Heart left ventricle (tissue), 16 donors: ENCODE measurements around the gene KCNJ1. TPM values are rescaled to one million over a fixed set of nuclear protein-coding genes. Genes with fewer than 3 reads are reported as not detected.

ENCODE experiments used
- ATAC-seq, 4 donors: fragments of 200-7000 bp; cut with Tn5 transposase; one replicate each; pipeline ENCODE4 v1.9.1; 2020 to 2022; ENCODE audit warnings: moderate library complexity in 4 of 4, mild to moderate bottlenecking in 3 of 4, moderate number of reproducible peaks in 1 of 4
- DNase-seq, 5 donors: peaks; one replicate each; pipeline ENCODE4 v3.0.0-alpha.2; 2020
- H3K27ac ChIP-seq, 12 donors: fragments of 200-600 bp; sonication (generic) in 4 of 12; one replicate each; pipeline versions ENCODE4 v1.5.0 to v1.8.0; 2016 to 2022; ENCODE audit warnings: mild to moderate bottlenecking in 2 of 12
- H3K27me3 ChIP-seq, 9 donors: fragments of 200-600 bp; sonication (generic) in 2 of 9; one replicate each; pipeline versions ENCODE4 v1.5.1 to v1.8.0; 2016 to 2022; ENCODE audit warnings: mild to moderate bottlenecking in 3 of 9
- H3K36me3 ChIP-seq, 9 donors: fragments of 200-600 bp; sonication (generic) in 2 of 9; one replicate each; pipeline versions ENCODE4 v1.5.0 to v1.8.0; 2018 to 2022; ENCODE audit warnings: mild to moderate bottlenecking in 2 of 9
- H3K4me1 ChIP-seq, 12 donors: fragments of 200-600 bp; sonication (generic) in 4 of 12; one replicate each; pipeline versions ENCODE4 v1.5.0 to v1.8.0; 2016 to 2022; ENCODE audit warnings: mild to moderate bottlenecking in 3 of 12
- H3K4me3 ChIP-seq, 12 donors: fragments of 200-600 bp; sonication (generic) in 4 of 12; one replicate each; pipeline versions ENCODE4 v1.5.0 to v1.8.0; 2017 to 2022; ENCODE audit warnings: mild to moderate bottlenecking in 9 of 12, moderate library complexity in 4 of 12
- H3K9me3 ChIP-seq, 12 donors: fragments of 200-600 bp; sonication (generic) in 4 of 12; one replicate each; pipeline versions ENCODE4 v1.5.0 to v1.8.0; 2016 to 2022; ENCODE audit warnings: mild to moderate bottlenecking in 1 of 12
- POLR2A ChIP-seq, 2 donors: fragments of 450-650 bp; IDR thresholded peaks; one replicate each; pipeline ENCODE4 v1.6.1; 2017; ENCODE audit warnings: antibody characterized with exemption in 2 of 2, mild to moderate bottlenecking in 2 of 2, moderate library complexity in 2 of 2
- WGBS, 4 donors: extraction: QIAGEN DNeasy Blood & Tissue Kit in 2 of 4; methylation state at CpG; one replicate each; pipeline versions ENCODE4 v1.1.5 to v1.1.7; 2013 to 2018; 5-methylcytosine and 5-hydroxymethylcytosine counted together
- intact Hi-C, 10 donors: fragments of 100-400 bp; cut with DNase I; formaldehyde crosslinking; loops; one replicate each; pipeline versions ENCODE4 v1.11.1 to v1.14.2; 2022
- polyA plus RNA-seq, 2 donors: library from polyadenylated mRNA; stranded (reverse); fragments of 200-250 nt; gene quantifications; one replicate each; pipeline ENCODE4 v1.2.3, GENCODE V29; 2013
- total RNA-seq, 9 donors: library from RNA; depleted of rRNA in 2 of 9; stranded (reverse); fragments of >200 nt in 2 of 9; fragmentation: NEBNext Ultra II Directional in 3 of 9; extraction: Animal tissue kit (Norgen Biotek cat#: 25700) in 3 of 9; gene quantifications; one replicate each; pipeline versions ENCODE4 v1.1.0 to v1.2.4, GENCODE V29; 2016 to 2023
- TF ChIP-seq, protein P1 (sequence below), 12 donors: fragments of 200-600 bp; sonication (generic) in 4 of 12; IDR thresholded peaks; one replicate each; pipeline versions ENCODE4 v1.5.0 to v1.8.0; 2018 to 2022; ENCODE audit warnings: antibody characterized with exemption in 12 of 12, mild to moderate bottlenecking in 5 of 12
- donor health status: ischemic (EF 13 %, LVEDD 7.1; RV severe dilation, severe dysfunction).
- donor health status: healthy with polysubstance abuse.
- donor health status: DM: no; HTN: yes; CAD: no.
- donor health status: DM: no; HTN: no; CAD: no.
- donor health status: ischemic (EF 25% LVEDD 6.9; RV normal size, moderate dysfunction).
- donor health status: ischemic (EF 25% LVEDD 5.7; RV mildly dilated, moderate dysfunction).
- donor health status: healthy.
- donor health status: DM: yes; HTN: yes; CAD: no.
- donor health status: ischemic (EF 35%, LVEDD 5.7; RV mildly dilated, moderate dysfunction).
- donor health status: nonischemic (EF 11% LVEDD 7.7; RV severe dilation, severe dysfunction).
- donor health status: DM: yes; HTN: yes; CAD: no.
- donor health status: PGD.
- donor health status: ischemic (EF 29% LVEDD 5.4; RV normal size, mild dysfunction).
- donor health status: nonischemic (EF 23%, LVEDD 6.1; RV moderate dilation, normal function).

Gene KCNJ1
- total and polyA plus RNA-seq, 11 donors, result 0.08 to 0.50 (median 0.23) TPM; not detected in 6

DNA sequence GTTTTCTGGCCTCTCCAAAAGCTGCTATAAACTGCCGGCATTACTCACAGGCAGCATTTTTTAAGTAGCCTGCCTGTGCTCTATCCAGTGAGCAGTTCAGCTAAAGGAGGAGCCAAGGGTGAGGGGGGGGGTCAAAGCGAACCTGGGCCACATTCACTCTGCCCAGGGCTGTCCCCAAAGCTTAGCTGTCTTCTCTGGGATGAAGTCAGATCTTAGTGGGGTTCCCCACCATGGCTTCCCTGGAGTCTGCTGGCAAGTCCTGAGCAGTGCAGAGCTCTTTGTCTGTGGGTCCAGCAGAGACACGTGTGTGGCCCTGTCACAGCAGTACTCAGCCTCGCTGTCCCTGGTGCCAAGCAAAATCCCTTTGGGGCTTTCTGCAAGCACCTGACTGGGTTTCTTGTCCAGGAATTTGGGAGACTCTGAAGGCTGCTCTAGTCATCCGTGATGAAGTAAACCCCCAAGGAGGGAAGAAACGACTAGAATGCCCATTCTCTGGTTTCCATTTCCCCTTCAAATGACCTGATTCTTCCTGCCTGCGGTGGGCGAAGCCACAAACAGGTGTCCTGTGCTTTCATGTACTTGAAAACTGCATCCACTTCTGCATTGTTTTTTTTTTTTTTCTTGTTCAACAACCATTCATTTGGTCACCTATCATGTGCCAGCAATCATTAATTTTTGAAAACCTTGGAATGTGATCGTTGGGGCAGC is 26.6 kb upstream of the KCNJ1 start:
- ATAC-seq (peak; percentile 24 to 63 (median 39)), DNase-seq (peak in 2 of 5 donors; percentile 53 to 58)
- no peak for TF ChIP-seq POLR2A (IDR thresholded peaks at IDR 0.05)
- TF ChIP-seq, protein P1, sequence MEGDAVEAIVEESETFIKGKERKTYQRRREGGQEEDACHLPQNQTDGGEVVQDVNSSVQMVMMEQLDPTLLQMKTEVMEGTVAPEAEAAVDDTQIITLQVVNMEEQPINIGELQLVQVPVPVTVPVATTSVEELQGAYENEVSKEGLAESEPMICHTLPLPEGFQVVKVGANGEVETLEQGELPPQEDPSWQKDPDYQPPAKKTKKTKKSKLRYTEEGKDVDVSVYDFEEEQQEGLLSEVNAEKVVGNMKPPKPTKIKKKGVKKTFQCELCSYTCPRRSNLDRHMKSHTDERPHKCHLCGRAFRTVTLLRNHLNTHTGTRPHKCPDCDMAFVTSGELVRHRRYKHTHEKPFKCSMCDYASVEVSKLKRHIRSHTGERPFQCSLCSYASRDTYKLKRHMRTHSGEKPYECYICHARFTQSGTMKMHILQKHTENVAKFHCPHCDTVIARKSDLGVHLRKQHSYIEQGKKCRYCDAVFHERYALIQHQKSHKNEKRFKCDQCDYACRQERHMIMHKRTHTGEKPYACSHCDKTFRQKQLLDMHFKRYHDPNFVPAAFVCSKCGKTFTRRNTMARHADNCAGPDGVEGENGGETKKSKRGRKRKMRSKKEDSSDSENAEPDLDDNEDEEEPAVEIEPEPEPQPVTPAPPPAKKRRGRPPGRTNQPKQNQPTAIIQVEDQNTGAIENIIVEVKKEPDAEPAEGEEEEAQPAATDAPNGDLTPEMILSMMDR (IDR thresholded peaks at IDR 0.05), result no peak
- peaks cover 0 to 27% (median 4%) of the 10 kb centered on the region in 9 donors for H3K27me3 ChIP-seq
- H3K27ac ChIP-seq, result peak overlapping the region; percentile 23 to 86 (median 74)
- no peaks in the 10 kb centered on the region for H3K36me3 ChIP-seq
- no peak overlapping the region for H3K4me3 ChIP-seq
- intact Hi-C loops, result no loop called here
- no peaks in the 10 kb centered on the region for H3K9me3 ChIP-seq
- WGBS, 4 donors, result 44 to 62% (median 52%) methylated on average over 8 to 9 of the region's 9 CpGs
- peaks cover 0 to 73% (median 37%) of the 10 kb centered on the region in 12 donors for H3K4me1 ChIP-seq

DNA sequence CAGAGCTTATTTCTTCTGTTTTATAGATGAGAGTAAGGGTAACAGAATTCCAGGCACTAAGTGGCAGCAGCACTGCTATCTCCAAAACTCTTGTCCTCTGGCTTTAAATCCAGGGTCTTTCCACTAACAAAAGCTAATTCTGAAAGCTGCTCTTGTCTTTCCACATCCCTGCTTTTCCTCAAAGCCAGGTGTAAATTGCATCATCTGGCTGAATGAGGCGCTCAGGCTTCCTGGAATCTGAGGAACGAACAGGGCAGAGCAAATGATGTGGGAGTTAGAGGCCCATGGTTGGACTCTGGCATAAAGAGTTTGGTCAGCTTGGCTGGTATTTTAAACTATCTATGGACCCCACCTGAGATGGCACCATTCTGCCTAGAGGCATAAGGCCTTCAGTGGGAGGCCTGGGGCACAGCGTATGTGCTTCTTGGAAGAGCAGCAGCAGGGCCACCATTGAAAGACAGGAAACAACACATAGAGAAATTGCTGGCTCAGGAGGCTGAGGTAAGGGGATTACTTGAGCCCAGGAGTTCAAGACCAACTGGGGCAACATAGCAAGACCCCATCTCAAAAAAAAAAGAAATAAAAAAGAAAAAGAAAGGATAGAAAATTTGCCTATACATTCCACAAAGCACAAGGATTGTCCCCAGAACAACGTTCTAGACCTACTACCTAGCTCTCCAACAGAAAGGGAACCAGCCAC is 25.9 kb upstream of the KCNJ1 start:
- DNase-seq (no peak), ATAC-seq (no peak)
- intact Hi-C loops, result no loop called here
- H3K27ac ChIP-seq, result peak overlapping the region; percentile 23 to 86 (median 74)
- peaks cover 0 to 68% (median 34%) of the 10 kb centered on the region in 12 donors for H3K4me1 ChIP-seq
- H3K36me3 ChIP-seq, result no peaks in the 10 kb centered on the region
- WGBS, 4 donors, result 55 to 66% (median 62%) methylated on average over 4 of the region's 4 CpGs
- peaks cover 0 to 31% (median 4%) of the 10 kb centered on the region in 9 donors for H3K27me3 ChIP-seq
- H3K4me3 ChIP-seq, result peak overlapping the region in 1 of 12 donors; percentile 55
- no peaks in the 10 kb centered on the region for H3K9me3 ChIP-seq
- no peak for TF ChIP-seq POLR2A (IDR thresholded peaks at IDR 0.05)
- TF ChIP-seq, protein P1 (IDR thresholded peaks at IDR 0.05), result no peak

DNA sequence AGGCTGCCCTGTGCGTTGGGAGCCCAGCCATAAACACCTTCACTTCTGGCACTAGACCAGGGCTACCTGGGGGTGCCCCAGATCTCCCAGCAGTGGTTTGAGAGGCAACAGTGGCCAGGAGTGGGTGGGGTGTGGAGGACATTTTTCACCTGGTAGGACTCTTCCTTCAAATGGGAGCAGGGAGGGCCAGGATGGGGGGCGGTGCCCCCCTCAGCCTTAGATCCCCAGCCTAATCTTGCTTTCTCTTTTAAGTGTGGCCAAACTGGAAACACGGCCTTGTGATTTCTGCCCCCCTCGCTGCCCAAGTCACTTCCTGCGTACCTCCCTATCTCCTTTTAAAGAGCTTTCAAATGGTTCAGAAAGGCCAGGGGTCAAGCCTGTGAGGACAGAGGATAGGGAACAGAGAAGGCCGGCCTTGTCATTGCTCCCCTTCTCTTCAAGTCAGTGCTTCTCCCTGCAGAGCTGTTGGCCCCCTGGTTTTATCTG is 24.9 kb upstream of the KCNJ1 start:
- 37 to 51% (median 45%) methylated on average over 5 to 6 of the region's 6 CpGs for WGBS, 4 donors
- Histone ChIP-seq H3K4me1 (peaks cover 0 to 63% (median 29%) of the 10 kb centered on the region in 12 donors), H3K4me3 (peak overlapping the region in 10 of 12 donors; percentile 25 to 64 (median 55)), H3K36me3 (no peaks in the 10 kb centered on the region), H3K9me3 (no peaks in the 10 kb centered on the region), H3K27ac (peak overlapping the region in 11 of 12 donors; percentile 26 to 86 (median 74)), H3K27me3 (peaks cover 0 to 33% (median 4%) of the 10 kb centered on the region in 9 donors)
- intact Hi-C loops, result loop anchor here in 2 of 10 donors (2.0 kb wide), 2 partner anchors 15 to 57 kb away; no protein-coding TSS in a partner anchor
- peak in 2 of 4 donors; percentile 17 to 18 for ATAC-seq
- no peak for DNase-seq
- TF ChIP-seq, protein P1 (IDR thresholded peaks at IDR 0.05), result no peak
- no peak for TF ChIP-seq POLR2A (IDR thresholded peaks at IDR 0.05)
